AG10803 (cell line): ENCODE results near the gene ST6GALNAC3.

ENCODE experiments used
- DNase-seq: peaks from one replicate; pipeline ENCODE4 v3.0.0; 2010; ENCODE audit warnings: low read depth
- H3K4me3 ChIP-seq: 2 replicates; pipeline ENCODE4 v1.5.1; 2011; ENCODE audit warnings: mild to moderate bottlenecking, low read length, control low read depth
- TF ChIP-seq, protein P1 (sequence below): conservative IDR thresholded peaks from 2 replicates; pipeline ENCODE4 v1.5.1; 2011; ENCODE audit warnings: mild to moderate bottlenecking, low read length, control low read depth, inconsistent platforms

Gene ST6GALNAC3

DNA sequence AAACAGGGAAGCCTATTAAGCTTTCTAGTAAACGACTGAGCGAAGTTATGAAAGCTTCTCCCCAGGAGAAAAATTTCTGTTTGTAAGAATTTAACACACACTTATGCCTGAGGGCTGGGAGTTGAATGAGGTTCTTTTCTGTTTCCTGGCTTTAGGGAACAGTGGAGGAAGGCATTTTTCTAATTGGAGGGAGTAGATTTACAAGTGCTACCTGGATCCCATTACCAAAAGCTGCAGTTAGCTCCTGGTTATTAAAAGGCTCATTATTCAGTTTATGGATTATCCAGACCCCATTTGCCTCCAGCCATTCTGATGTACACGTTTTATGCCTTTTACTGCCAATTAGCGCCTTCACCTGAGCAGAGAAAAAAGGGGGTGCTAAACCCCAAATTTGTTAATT lies 7.5 kb downstream of the ST6GALNAC3 start:
- no peak overlapping the region for H3K4me3 ChIP-seq
- TF ChIP-seq, protein P1, sequence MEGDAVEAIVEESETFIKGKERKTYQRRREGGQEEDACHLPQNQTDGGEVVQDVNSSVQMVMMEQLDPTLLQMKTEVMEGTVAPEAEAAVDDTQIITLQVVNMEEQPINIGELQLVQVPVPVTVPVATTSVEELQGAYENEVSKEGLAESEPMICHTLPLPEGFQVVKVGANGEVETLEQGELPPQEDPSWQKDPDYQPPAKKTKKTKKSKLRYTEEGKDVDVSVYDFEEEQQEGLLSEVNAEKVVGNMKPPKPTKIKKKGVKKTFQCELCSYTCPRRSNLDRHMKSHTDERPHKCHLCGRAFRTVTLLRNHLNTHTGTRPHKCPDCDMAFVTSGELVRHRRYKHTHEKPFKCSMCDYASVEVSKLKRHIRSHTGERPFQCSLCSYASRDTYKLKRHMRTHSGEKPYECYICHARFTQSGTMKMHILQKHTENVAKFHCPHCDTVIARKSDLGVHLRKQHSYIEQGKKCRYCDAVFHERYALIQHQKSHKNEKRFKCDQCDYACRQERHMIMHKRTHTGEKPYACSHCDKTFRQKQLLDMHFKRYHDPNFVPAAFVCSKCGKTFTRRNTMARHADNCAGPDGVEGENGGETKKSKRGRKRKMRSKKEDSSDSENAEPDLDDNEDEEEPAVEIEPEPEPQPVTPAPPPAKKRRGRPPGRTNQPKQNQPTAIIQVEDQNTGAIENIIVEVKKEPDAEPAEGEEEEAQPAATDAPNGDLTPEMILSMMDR: no peak
- no peak for DNase-seq

DNA sequence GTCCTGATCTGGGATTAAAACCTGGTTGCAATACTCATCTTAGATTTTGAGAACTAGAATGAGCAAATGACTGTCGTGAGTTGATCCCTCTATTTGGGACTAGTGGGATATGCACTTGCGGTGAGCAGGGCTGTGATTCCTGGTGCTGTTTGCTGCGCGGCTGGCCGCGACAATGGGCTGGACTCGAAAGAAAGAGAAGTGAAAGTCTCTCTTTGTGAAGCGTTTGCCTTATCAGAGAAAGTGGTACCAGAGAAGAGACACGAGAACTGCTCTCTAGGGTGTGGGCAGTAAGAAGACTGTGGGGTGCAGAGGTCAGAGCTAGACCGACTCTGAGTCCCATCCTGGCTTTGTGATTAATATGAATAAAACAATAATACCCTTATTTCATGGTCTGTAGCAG lies 8.6 kb downstream of the ST6GALNAC3 start:
- H3K4me3 ChIP-seq: no peak overlapping the region
- DNase-seq: no peak
- TF ChIP-seq, protein P1: no peak

DNA sequence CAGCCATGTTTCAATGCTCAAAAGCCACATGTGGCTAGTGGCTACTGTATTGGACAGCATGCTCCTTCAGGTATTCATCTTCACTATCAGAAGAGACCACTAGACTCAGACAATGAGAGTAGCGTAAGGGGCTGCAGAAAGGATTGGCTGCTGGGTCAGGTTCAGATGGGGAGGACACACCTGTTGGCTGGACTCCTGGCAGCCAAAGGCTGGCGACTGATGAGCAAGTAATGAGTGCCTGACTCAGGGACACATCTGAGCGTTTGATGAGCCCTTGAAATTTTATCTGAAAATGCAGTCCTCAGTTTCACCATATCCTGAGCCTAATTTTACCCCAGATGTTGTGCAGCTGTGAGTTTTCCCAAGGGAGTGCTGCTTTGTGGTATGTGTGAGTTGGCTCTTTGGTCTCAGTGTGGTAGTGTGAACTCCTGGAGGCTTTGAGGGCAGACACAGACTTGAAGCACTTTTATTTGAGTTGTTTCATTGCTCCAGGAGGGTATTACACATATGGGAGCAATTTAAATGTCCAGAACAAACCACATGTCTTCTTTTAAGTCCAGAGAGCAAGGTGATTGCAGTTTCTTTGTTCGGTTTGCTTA lies 9.6 kb downstream of the ST6GALNAC3 start:
- no peak overlapping the region for H3K4me3 ChIP-seq
- DNase-seq: peak; percentile 28
- TF ChIP-seq, protein P1: no peak

DNA sequence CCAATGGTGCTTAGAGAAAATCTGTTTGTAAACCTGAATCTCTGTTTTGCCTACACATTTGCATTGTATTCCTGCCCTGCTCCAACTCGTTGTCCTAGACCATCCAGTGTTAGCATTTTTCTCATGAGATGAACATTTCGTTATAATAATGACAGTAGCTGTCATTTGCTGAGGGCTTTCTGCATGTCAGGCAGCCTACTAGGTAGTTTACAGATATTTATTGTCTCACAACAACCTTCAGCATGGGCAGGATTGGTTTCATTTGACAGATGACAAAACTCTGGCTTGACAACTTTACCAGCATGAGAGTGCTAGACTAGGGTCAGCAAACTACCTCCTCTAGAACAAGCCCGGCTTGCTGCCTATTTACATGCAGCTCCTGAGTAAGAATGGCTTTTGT lies 10.1 kb downstream of the ST6GALNAC3 start:
- no peak for DNase-seq
- TF ChIP-seq, protein P1: no peak
- no peak overlapping the region for H3K4me3 ChIP-seq

DNA sequence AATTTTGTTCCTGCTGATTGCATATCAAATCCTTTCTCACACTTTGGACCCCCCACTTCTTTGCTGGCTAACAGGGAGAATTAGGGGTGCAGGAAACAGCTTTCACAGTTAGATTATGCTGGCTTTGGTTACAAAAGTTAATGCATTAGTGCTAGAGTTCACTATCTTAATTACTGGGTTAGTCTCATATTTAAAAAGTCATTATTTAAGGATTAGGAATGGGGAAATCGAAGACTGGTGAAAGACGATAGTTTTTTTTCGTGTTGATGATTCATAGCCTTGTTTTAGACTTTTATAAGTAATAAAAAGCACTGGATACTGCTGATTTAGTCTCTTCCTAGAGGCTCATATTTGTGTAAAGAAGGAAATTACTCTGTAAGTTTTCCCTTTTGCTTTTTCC lies 11.6 kb downstream of the ST6GALNAC3 start:
- no peak for DNase-seq
- TF ChIP-seq, protein P1: no peak
- H3K4me3 ChIP-seq: no peak overlapping the region

DNA sequence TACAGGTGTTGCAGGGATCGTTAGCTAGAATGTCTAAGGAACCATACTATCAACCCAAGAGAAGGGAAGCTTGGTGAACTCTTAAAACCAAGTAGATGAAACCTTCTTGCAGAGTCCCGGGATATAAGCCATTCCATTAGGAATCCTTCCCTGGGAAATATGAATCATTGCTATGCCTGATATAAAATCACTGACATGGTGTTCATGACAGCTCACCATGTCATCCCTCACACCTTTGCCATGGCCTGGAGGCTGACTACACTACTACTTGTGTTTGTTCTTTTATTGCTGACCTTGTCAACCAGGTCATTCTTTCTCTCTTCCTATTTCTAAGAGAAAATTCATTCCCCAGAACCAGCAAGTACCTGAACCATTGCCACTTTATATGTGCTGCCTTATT lies 12.1 kb downstream of the ST6GALNAC3 start:
- DNase-seq: no peak
- H3K4me3 ChIP-seq: no peak overlapping the region
- TF ChIP-seq, protein P1: no peak

DNA sequence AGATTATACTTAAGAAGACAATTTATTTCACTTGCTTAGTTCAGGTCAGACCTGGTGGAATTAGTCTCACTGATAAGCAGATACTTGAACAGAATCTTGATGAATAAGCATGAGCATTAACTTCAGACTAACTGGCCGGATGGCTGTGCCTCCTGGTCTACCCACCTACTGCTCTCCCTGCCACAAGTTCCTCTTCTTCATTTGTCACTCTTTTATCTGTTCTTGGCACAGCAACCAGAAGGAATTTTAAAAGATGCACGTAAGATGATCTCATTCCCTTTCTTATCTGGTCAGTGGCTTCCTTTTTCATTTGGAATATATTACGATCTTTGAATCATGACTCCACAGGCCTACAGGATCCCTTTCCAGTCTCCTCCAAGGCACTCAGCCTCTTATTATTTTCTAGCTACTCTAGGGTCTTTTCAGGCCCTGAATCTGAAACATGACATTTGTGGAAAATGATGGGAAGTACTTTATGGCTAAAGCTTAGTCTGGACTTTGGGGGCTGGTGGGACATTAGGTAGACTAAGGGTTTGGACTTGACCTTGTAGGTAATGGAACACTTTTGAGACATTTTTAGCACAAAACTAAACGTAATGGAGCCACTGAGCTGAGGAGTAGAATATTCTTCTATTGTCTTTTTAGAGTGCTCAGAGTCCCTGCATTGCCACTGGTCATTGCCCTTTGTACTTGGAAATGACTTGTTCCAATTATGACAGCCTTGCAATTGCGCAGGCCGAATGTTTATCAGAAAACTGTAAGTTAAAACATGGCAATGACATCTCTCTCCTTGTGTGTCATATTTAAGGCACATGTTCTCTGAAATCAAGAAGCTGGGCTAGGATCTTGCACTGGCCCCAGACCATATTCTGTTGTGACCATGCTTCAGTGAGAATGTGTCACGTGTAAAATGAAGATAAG lies 16.0 kb downstream of the ST6GALNAC3 start:
- TF ChIP-seq, protein P1: no peak
- no peak overlapping the region for H3K4me3 ChIP-seq
- DNase-seq: no peak
